ENCODE results near the gene WDFY2.

DNA sequence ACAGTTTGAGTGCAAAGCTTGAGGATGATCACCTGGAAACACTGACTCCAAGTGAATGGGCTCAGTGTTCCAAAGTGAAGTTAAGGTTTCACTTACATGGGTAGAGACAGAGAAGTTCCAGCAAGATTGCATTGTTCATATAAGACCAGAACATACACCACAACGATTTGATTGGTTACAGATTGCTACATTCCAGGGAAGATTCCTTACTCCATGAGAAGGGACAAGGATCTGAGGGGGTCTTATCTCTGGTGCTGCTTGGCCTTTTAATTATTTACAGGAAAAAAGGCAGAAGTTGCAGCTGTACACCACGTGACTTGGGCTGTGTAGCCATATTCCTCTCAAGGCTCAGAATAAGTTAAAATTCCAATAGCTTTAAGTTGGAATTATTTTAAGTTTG lies 12.3 kb downstream of the WDFY2 start:
- TF ChIP-seq, protein P1, sequence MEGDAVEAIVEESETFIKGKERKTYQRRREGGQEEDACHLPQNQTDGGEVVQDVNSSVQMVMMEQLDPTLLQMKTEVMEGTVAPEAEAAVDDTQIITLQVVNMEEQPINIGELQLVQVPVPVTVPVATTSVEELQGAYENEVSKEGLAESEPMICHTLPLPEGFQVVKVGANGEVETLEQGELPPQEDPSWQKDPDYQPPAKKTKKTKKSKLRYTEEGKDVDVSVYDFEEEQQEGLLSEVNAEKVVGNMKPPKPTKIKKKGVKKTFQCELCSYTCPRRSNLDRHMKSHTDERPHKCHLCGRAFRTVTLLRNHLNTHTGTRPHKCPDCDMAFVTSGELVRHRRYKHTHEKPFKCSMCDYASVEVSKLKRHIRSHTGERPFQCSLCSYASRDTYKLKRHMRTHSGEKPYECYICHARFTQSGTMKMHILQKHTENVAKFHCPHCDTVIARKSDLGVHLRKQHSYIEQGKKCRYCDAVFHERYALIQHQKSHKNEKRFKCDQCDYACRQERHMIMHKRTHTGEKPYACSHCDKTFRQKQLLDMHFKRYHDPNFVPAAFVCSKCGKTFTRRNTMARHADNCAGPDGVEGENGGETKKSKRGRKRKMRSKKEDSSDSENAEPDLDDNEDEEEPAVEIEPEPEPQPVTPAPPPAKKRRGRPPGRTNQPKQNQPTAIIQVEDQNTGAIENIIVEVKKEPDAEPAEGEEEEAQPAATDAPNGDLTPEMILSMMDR (IDR thresholded peaks at IDR 0.05), result no peak
- TF ChIP-seq POLR2AphosphoS5 (IDR thresholded peaks at IDR 0.05) (no peak), POLR2A (IDR thresholded peaks at IDR 0.05) (no peak)
